AG04450 (cell line): ENCODE measurements around the gene KLF3. TPM values are rescaled to one million over a fixed set of nuclear protein-coding genes. Genes with fewer than 3 reads are reported as not detected.

ENCODE experiments used
- CTCF ChIA-PET: fragments of 300-600, 350-600 bp; formaldehyde crosslinking; extraction: SDS; loops from one replicate; lab custom pipeline; 2022; ENCODE audit warnings: antibody characterized with exemption, inconsistent platforms; lab: Charles Lee
- POLR2A ChIA-PET: fragments of 350-600 bp; formaldehyde crosslinking; extraction: SDS; loops from one replicate; lab custom pipeline; 2021; ENCODE audit warnings: antibody characterized with exemption, inconsistent platforms; lab: Yijun Ruan, JAX
- DNase-seq: peaks from one replicate; pipeline ENCODE4 v3.0.0-alpha.2; 2011; ENCODE audit warnings: low read depth, low spot score
- H3K27ac ChIP-seq: one replicate; pipeline ENCODE4 v1.5.1; 2012; ENCODE audit warnings: low read depth, low read length, control low read depth
- H3K27me3 ChIP-seq: one replicate; pipeline ENCODE4 v1.6.0; 2012; ENCODE audit warnings: low read length; ENCODE audit not compliant: control insufficient read depth, insufficient read depth
- H3K4me3 ChIP-seq: 2 replicates; pipeline ENCODE4 v1.5.1; 2011; ENCODE audit warnings: mild to moderate bottlenecking, low read depth, low read length, control low read depth
- H3K9me3 ChIP-seq: 2 replicates; pipeline ENCODE4 v1.5.1; 2012; ENCODE audit warnings: low read length; ENCODE audit not compliant: control insufficient read depth, insufficient read depth
- CTCF ChIP-seq: IDR thresholded peaks from 2 replicates; pipeline ENCODE4 v1.5.1; 2011; ENCODE audit warnings: low read depth, low read length, control low read depth, inconsistent platforms
- polyA plus RNA-seq: library from polyadenylated mRNA; depleted of rRNA; stranded (reverse); fragments of >200 nt; gene quantifications from 2 replicates; pipeline ENCODE4 v1.2.3, GENCODE V29; 2011

KLF3 gene
- polyA plus RNA-seq, 1 experiment, result 24.3 TPM

- no peak for TF ChIP-seq CTCF
- ChIA-PET POLR2A (interaction anchor here (0.7 kb wide), 1 partner anchor 44 kb away, joined by 6 read pairs; no protein-coding TSS in a partner anchor), CTCF (interaction anchor here (3.0 kb wide), 1 partner anchor 556 kb away, joined by 12 read pairs; no protein-coding TSS in a partner anchor)
- Histone ChIP-seq H3K27ac (no peak overlapping the region), H3K4me3 (no peak overlapping the region), H3K27me3 (peaks cover 8% of the 10 kb centered on the region), H3K9me3 (peaks cover 9% of the 10 kb centered on the region; the same call in 1 of the 2 replicates)
- no peak for DNase-seq
Measured at GRCh38 chr4:38735870-38736269, 71.9 kb downstream of the KLF3 start.

GRCh38 chr4:38738940-38739803 lies 75.2 kb downstream of the KLF3 start:
- no peak for DNase-seq
- POLR2A ChIA-PET, result no interaction called here
- H3K9me3 ChIP-seq, result no peaks in the 10 kb centered on the region
- peaks cover 13% of the 10 kb centered on the region for H3K27me3 ChIP-seq
- CTCF ChIA-PET, result interaction anchor here (0.7 to 1.6 kb wide), 5 partner anchors 8 to 677 kb away, joined by 3 to 10 read pairs (median 4); no protein-coding TSS in a partner anchor
- no peak overlapping the region for H3K27ac ChIP-seq
- H3K4me3 ChIP-seq, result no peak overlapping the region
- no peak for TF ChIP-seq CTCF

GRCh38 chr4:38740303-38740702 lies 76.3 kb downstream of the KLF3 start:
- Histone ChIP-seq H3K4me3 (no peak overlapping the region), H3K27me3 (peaks cover 9% of the 10 kb centered on the region), H3K27ac (no peak overlapping the region), H3K9me3 (no peaks in the 10 kb centered on the region)
- no peak for TF ChIP-seq CTCF
- no peak for DNase-seq
- ChIA-PET POLR2A (no interaction called here), CTCF (interaction anchor here (0.7 to 1.6 kb wide), 6 partner anchors 9 to 560 kb away, joined by 4 to 8 read pairs (median 7); partner anchors contain the start of gene TLR10)

GRCh38 chr4:38743866-38744265 lies 79.9 kb downstream of the KLF3 start:
- H3K4me3 ChIP-seq, result no peak overlapping the region
- ChIA-PET POLR2A (no interaction called here), CTCF (interaction anchor here (1.1 to 1.9 kb wide), 2 partner anchors 39 to 69 kb away, joined by 5 read pairs; partner anchors contain the start of gene TLR10)
- H3K27ac ChIP-seq, result no peak overlapping the region
- TF ChIP-seq CTCF, result no peak
- H3K27me3 ChIP-seq, result peaks cover 5% of the 10 kb centered on the region
- no peak for DNase-seq
- peaks cover 8% of the 10 kb centered on the region for H3K9me3 ChIP-seq

- ChIA-PET CTCF (no interaction called here), POLR2A (no interaction called here)
- H3K27ac ChIP-seq, result no peak overlapping the region
- no peak overlapping the region for H3K4me3 ChIP-seq
- peaks cover 5% of the 10 kb centered on the region for H3K27me3 ChIP-seq
- peaks cover 8% of the 10 kb centered on the region for H3K9me3 ChIP-seq
- no peak for TF ChIP-seq CTCF
- no peak for DNase-seq
Measured at GRCh38 chr4:38745881-38746280, 81.9 kb downstream of the KLF3 start.
